LHCN-M2 (cell line): ENCODE measurements around the gene CDKN2B. TPM values are rescaled to one million over a fixed set of nuclear protein-coding genes. Genes with fewer than 3 reads are reported as not detected.
"Not testable (repeated sequence)": the region's sequence is repeated elsewhere in the genome, so short reads cannot be mapped to it uniquely, and the experiment has no call there.

Source experiments
- DNase-seq: peaks from one replicate; pipeline ENCODE4 v3.0.0-alpha.2; 2012; ENCODE audit warnings: low read depth
- total RNA-seq: library from RNA; depleted of rRNA; stranded (reverse); fragments of >200 nt; gene quantifications from 2 replicates; pipeline ENCODE4 v1.2.3, GENCODE V29; 2014; rRNA removed

CDKN2B gene
- total RNA-seq, 1 experiment from 2014 or later: 14.2 TPM

DNA sequence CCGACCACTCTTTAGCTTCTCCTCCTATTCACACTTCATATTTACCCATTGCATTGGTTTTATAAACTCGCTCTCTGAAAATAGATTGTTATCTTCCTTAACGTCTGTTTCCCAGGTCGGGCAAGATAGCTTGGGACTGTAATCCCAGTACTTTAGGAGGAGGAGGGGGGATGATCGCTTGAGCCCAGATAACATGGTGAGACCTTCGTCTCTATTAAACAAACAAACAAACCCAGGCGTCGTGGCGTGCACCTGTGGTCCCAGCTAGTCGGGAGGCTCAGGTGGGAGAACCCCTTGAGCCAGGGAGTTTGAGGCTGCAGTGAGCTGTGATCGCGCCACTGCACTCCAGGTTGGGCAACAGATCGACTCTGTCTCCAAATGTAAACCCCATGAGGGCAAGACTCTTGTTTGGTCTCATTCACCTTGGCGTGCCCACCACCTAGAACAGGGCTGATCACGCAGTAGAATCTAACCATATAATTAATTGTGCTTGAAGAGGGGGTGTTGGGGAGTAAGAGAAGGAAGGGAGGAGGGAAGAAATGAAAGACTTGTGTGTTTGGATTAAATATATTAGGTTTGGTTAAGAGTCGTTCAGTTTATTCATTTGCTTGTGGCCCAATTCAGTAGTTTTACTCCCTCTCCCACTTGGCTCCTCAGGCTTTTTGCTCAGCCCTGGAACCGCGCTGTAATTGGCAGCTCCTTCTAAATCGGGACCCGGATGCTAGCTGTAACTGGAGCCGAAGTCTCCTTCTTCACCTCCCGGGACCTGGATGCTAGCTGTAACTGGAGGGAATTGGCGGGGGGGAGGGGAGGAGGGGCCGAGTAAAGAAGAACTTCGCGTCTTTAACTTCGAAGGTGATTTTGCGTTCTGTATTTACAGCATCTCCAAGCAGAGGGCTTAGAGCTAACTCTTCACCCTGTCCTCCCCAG is 39.8 kb downstream of the CDKN2B start:
- no peak for DNase-seq

DNA sequence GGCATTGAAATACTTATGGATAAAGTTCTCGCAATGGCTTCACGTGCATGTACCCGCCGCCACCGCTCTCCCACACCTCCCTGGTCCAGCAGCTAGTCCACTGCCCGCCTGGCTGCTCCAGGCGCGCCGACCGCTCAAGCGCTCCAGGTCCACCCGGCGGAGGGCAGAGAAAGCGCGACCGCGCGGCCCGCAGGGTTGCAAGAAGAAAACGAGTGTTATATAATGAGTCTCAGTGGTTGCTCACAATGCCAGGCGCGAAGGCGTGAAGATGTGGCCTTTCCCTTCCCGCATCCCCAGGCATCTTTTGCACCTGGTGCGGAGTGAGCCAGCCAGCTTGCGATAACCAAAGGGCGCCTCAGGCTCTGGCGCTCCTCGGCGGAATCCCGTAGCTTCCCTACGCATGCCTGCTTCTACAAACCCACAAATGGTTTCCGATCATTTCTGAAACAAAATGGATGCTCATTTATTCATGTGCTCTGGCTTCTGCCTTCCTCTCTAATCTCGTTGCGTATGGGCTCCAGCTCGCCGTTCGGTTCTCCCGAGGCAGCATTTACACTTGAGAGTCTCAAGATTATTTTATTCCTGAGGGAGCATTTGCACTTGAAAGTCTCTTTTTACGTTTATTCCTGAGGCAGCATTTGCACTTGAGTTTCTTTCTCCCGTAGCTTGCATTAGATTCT is 40.6 kb downstream of the CDKN2B start:
- DNase-seq: no peak

DNA sequence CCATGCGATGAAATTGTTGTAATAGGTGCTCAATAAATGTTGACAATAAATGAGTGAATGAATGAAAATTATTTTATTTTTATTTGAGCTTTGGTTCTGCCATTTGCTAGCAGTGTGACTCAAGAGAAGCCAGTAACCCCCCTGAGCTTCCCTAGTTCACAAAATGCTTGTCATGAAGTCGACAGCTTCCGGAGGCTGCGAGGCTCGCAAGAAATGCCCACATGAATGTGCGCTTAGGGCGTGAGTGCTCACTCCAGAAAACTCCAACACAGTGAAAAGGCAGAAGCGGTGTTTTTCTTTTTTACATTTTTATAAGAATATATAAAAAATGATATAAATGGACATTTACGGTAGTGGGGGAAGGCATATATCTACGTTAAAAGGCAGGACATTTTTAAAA is 41.4 kb downstream of the CDKN2B start:
- no peak for DNase-seq

DNA sequence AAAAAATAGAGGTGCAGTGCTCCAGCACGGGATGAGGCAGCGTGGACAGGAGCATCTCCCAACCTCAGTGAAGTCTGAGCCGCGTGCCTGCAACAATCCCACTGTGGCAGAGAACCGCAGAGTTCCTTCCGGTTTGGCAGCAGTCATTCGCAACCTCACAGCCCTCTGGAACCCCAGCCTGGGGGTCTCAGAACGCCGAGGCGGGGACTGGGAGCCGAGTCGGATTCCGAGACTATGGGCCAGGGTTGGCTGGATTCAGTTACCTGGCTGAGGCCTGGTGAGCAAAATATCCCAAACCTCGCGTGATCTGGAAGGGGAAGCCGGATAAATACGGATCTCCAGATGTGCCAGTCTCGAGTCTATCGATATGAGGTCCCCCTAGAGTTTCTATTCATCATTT is 41.9 kb downstream of the CDKN2B start:
- no peak for DNase-seq

DNA sequence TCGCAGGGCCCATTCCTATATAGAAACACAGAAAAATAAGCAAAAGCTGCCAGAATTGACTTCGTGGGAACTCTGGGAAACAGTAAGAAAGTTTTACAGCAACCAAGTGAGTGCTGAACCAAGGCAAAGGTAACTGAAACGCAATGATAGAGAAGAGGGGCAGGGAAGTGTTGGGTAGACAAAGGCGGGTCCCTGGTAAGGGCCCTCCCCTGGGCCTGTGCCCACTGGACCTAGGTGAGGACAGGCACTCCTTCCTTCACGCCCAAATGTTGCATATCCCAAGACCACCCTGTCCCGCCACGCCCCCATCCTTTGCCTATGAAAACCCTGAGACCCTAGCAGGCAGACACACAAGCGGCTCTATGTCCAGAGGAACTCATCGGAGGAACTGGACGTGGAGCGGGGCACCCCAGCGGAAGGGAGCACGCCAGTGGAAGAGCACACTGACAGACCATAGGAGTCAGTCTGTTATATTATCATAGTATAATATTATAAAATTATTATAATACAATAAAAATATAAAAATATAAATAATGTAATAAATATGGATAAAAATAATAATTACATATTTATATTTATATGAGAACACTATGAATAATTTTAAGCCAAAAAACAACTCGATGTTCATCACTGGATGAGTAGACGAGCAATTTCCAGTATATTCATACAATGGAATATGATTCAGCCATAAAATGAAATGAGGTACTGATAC is 42.8 kb downstream of the CDKN2B start:
- no peak for DNase-seq

DNA sequence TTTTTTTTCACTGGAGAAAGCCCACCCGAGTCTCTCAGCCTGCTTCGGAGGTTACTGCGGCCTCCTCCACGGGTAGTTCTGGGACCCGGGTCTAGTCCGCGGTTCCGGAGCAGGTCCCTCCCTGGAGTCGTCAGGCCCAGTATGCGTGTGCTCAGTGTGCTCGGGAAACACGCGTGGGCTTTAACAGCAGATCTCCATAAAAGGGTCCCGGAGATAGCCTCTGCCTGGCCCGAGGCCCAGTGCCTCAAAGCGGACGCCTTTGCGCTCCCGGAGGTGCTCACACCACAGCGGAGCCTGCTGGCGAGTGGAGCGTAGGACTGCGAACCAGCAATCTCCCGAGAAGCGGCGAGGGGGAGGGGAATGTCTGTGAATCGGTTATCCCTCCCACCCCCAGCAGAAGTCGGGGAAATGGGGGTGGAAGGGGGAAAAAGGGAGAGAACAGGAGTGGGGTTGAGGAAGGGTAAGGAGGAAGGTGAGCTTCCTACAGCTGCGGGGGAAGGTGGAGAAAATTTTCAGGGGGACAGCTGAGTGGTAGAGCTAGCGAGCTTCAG is 43.6 kb downstream of the CDKN2B start:
- no peak for DNase-seq

DNA sequence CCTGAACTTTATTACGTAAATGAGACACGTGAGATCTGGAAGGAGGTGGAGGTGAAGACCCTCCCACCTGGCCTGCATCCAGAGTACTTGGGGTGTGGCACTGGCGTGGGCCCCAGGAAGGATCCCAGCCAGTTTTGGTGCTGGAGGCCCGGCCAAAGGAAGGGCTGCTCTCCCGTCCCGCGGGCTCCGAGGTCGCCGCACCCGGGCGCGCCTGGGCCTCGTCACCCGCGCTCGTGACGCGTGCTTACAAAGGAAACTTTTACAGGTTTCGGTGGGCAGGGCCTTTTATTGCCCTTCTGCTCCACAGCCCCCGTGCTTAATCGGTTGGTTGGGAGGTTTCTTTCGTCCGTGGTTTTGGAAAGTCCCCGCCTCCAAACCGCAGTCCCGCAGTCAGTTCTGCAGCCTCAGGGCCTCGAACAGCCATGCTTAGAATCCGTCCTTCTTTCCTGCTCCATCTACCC is 44.1 kb downstream of the CDKN2B start:
- DNase-seq: no peak

DNA sequence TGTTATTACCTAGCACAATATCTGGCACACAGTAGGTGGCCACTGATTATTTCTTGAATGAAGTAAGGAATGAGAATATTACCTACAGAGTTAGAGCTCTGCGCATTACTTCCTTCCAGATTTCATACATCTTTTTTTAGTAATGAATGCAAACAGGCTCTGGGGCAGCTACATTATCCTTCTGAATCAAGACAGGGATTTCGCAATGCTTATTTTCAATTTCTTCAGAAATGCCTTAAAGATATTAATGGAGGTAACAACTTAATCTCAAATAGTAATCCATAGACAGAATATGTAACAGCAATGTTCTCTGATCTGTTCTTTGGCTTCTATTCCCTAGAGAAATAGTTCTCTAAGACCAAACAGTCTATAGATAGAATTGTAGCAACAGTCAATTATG is 47.5 kb downstream of the CDKN2B start:
- DNase-seq: no peak

DNA sequence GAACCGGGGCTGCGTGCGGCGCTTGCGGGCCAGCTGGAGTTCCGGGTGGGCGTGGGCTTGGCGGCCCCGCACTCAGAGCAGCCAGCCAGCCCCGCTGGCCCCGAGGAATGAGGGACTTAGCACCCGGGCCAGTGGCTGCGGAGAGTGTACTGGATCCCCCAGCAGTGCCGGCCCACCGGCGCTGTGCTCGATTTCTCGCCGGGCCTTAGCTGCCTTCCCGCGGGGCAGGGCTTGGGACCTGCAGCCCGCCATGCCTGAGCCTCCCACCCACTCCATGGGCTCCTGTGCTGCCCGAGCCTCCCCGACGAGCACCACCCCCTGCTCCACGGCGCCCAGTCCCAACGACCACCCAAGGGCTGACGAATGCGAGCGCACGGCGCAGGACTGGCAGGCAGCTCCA is 49.8 kb downstream of the CDKN2B start:
- not testable (repeated sequence) for DNase-seq

DNA sequence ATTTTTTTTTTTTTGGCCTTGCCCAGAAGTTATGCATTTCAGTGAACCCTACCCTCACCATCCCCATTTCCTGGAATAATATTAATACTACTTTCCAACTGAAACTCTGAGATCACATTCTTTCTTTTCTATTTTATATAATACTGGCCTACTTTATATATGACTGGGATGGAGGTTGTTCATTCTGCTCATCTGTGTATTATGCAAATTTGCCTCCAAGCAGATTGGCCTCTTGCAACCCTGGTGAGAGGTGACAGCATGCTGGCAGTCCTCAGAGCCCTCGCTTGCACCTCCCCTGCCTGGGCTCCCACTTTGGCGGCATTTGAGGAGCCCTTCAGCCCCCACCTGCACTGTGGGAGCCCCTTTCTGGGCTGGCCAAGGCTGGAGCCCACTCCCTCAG is 50.3 kb downstream of the CDKN2B start:
- DNase-seq: no peak

Other genes starting within 250 kb of the CDKN2B start
- 60.0 and 67.5 TPM in 2 replicates for gene MTAP, start 206.7 kb downstream of the CDKN2B start, total RNA-seq
- gene CDKN2A, start 14.9 kb downstream of the CDKN2B start, total RNA-seq: 310 and 321 TPM in 2 replicates
- 2.9 and 6.2 TPM in 2 replicates for gene CDKN2B-AS1, start 14.5 kb downstream of the CDKN2B start, total RNA-seq